Endometrial microvascular endothelial cells (primary cell): ENCODE measurements around the gene MYO1D. TPM values are rescaled to one million over a fixed set of nuclear protein-coding genes. Genes with fewer than 3 reads are reported as not detected.
"Not testable (repeated sequence)": the region's sequence is repeated elsewhere in the genome, so short reads cannot be mapped to it uniquely, and the experiment has no call there.

ENCODE experiments used
- in situ Hi-C: cut with HindIII; loops from 2 replicates; pipeline ENCODE4 v1.10.0; 2017; ENCODE audit warnings: low sequenced_read_pairs, low pct_unique_long_range_greater_than_20kb; ENCODE audit errors: inconsistent ontology term
- total RNA-seq: library from RNA; depleted of rRNA; stranded (reverse); fragments of >200 nt; gene quantifications from one replicate; pipeline ENCODE4 v1.2.3, GENCODE V29; 2015; ENCODE audit errors: inconsistent ontology term

MYO1D gene
- total RNA-seq: 29.8 TPM

DNA sequence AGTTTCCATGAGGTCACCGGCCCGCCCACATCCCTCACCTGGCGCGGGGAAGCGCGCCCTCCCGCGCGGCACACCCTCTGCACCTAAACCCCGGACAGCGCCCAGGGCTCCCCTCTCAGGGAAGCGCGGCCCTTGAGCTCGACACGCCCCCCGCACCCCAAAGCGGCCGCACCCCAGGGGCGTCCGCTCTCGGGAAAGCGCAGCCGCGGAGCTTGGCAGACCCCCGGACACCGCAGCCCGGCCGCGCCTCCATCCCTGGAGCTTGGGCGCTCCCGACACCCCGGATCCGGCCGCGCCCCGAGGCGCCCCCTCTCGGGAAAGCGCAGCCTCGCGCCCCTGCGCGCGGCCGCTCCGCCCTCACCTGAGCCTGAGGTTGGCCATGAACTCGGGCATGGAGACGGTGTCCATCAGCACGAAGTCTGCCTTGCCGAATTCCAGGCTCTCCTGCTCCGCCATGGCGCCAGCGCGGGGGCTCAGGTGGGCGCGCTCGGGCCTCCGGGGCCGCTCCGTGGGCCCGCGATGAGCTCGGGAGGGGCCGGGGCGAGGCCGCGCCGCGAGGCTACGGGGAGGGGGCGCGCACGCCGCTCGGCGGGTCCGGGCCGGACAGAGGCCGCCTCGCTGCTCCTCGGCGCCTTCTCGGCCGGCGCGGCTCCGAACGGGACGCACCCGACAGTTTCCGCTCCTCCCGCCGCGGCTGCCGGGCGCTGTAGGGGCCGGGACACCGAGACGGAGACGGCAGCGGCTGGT, at the start of gene MYO1D:
Gene MYO1D, minus strand, starts transcription at position 708 of the 747 bp plus-strand sequence. Its CDS starts 252 bp downstream, at position 456.
- in situ Hi-C loops: no loop called here

GRCh38 chr17:32926183-32926582, 49.3 kb upstream of the MYO1D start:
- in situ Hi-C loops: no loop called here

- in situ Hi-C loops: not testable (repeated sequence)
Measured at GRCh38 chr17:32923905-32924304, 47.0 kb upstream of the MYO1D start.

DNA sequence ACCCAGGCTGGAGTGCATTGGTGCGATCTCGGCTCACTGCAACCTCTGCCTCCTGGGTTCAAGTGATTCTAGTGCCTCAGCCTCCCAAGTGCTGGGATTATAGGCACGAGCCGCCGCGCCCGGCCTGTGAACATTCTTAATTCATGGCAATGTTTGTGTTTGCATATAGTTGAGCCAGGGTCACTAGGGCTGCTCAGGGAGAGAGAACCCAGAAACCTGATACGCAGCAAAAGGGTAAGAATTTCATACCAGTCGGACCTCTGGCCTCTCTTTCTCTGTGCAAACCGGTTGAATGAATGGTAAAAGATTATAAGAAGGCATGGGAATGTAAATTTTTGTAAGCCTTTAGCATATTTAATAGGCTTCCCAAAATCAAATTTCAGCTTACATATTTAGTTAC, 44.1 kb upstream of the MYO1D start:
- in situ Hi-C loops: no loop called here

DNA sequence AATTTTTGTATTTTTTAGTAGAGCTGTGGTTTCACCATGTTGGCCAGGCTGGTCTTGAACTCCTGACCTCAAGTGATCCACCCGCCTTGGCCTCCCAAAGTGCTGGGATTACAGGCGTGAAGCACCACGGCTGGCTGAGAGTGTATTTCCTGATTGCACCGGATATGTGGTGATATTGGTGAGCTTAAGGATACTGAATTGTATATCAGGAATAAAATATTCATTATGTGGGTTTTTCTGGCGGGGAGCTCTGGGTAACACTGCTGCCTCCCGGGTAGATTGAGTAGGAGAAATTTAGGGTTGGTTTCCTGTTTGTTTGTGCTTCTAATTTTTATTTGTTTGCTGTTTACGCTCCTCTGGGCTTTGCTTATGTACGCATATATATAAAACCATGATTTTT, 43.4 kb upstream of the MYO1D start:
- in situ Hi-C loops: no loop called here

DNA sequence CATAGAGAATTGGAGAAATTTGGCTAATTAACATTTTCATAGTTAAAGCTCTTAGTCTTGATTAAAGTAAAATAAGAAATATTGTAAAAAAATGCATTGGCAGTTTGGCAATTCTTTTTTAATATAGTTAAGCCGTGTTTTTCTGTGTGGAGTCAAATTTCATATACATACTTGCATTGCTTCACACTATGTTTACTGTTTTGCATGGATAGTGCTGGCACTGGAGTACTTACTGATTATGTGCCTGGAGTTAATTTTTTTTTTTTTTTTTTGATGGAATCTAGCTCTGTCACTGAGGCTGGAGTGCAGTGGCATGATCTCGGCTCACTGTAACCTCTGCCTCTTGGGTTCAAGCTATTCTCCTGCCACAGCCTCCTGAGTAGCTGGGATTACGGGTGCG, 43.0 kb upstream of the MYO1D start:
- in situ Hi-C loops: not testable (repeated sequence)

GRCh38 chr17:32917842-32918241, 40.9 kb upstream of the MYO1D start:
- in situ Hi-C loops: no loop called here

GRCh38 chr17:32917081-32917480, 40.2 kb upstream of the MYO1D start:
- in situ Hi-C loops: no loop called here

- in situ Hi-C loops: no loop called here
Measured at GRCh38 chr17:32916134-32916533, 39.2 kb upstream of the MYO1D start.

GRCh38 chr17:32915245-32915644, 38.3 kb upstream of the MYO1D start:
- in situ Hi-C loops: no loop called here

DNA sequence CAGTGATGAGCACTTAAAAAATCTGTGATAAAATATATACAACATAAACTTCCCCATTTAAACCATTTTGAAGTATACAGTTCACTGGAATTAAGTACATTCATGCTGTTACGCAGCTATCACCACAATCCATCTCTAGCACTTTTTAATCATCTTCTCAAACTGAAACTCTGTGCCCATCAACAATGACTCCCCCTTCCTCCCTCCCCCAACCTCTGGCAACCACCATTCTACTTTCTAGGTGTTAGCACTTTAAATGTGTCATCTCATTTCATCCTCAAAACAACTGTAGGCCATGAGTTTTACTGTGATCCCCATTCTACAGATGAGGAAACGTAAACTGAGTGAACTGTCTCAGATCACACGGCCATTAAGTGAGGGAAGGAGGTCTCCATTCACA, 37.3 kb upstream of the MYO1D start:
- in situ Hi-C loops: no loop called here

- in situ Hi-C loops: no loop called here
Measured at GRCh38 chr17:32913593-32913992, 36.7 kb upstream of the MYO1D start.

DNA sequence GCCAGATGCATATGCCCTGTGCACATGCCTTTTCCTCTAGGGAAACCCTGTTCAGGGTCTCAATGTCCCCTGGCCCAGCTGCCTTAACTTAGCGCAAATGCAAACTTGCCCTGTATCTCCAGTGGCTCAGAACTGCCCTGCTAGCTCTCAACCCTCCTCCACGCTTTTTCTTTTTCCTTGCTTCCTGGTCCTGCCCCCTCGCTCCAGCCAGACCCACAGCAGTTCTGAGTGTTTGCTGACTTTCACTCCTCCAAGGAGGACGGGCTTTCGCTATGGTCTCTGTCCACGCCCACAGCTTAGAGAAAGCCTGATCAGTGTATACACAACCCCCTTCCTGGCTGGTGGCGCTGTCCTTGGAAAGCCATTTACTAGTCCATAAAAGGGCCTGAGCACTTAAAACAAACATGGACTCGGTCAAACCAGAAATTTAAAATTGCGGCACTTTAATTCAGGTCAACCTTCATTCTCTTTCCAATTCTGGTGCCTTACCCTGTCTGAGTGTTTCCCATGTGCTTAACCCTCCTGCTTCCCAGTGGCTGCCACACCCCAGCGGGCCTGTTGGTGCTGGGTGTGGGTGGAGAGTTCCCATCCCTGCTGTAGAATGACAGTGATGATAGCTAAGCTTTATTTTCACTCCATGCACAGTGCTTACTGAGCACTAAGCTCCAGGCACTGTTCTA, 35.4 kb upstream of the MYO1D start:
- in situ Hi-C loops: no loop called here

- in situ Hi-C loops: no loop called here
Measured at GRCh38 chr17:32910769-32911168, 33.8 kb upstream of the MYO1D start.

DNA sequence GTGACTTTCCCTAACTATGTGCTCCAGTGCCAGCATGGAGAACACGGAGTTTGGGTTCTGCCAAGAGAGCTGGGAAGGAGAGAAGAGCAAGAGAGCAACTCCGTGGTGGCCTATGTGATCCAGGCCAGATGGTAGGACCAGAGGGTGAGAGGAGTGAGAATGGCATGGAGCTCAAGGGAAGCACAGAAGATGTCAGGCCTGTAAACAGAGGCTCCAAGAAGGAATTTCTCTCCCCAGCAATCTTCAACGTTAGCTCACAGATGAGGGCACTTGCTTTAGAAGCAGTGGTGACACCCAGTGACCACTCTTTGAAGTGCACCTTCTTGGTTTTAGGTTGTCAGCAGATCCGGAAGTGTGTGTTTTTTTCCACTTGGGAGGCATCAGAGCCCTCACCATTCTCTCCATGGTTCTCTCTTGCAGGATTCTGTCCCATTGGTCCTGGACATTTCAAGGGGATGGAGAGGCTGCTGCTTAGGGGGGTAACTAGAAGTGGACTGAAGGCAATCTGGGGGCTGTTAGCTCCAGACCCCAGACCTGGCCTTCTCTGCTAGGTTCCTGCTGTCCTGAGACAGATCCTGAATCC, 33.0 kb upstream of the MYO1D start:
- in situ Hi-C loops: no loop called here

DNA sequence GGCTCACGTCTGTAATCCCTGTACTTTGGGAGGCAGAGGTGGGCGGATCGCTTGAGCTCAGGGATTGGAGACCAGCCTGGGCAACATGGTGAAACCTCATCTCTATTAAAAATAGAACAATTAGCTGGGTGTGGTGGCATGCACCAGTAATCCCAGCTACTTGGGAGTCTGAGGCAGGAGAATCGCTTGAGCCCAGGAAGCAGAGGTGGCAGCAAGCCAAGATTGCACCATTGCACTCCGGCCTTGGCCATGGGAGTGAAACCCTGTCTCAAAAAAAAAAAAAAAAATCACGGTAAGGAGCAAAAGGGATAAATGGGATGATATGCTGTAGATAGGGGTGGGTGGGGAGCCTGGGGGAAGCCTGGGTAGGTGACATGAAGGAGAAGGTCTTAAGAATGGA, 30.7 kb upstream of the MYO1D start:
- in situ Hi-C loops: no loop called here

DNA sequence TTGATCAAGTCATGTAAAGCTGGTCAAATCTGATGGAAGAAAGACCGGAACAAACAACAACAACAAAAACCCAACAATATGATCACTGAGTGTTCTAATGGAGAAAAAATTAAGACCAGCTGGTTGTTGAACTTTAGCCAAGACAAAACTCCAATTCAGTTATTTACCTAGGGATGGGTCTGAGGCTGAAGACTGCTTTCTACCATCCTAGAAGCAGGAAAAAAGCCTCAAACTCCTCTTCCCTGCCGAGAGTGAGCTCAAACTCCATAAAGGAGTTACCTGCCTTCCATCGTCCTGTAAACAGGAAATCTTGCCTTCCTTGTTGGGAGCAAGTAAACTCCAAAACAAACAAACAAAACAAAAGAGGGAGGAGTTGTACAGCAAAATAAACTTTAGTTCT, 28.0 kb upstream of the MYO1D start:
- in situ Hi-C loops: no loop called here

- in situ Hi-C loops: no loop called here
Measured at GRCh38 chr17:32903774-32904673, 27.1 kb upstream of the MYO1D start.

GRCh38 chr17:32901743-32902142, 24.8 kb upstream of the MYO1D start:
- in situ Hi-C loops: no loop called here
